22Rv1 (cell line): ENCODE data around the gene PEAK1.

Experiments
- CTCF ChIP-seq: fragments of 450-650 bp; IDR thresholded peaks from 2 replicates; pipeline ENCODE4 v1.5.1; 2017; ENCODE audit warnings: mild to moderate bottlenecking
- ZFX ChIP-seq: fragments of 450-650 bp; IDR thresholded peaks from 2 replicates; pipeline ENCODE4 v1.6.1; 2017; ENCODE audit warnings: antibody characterized with exemption, borderline replicate concordance

- TF ChIP-seq CTCF (no peak), ZFX (no peak)
These were observed 251.8 kb downstream of the PEAK1 start for GRCh38 chr15:77168141-77168540.
